Mucosa of gallbladder (tissue), 1 donor: ENCODE measurements around the gene RNF208. TPM values are rescaled to one million over a fixed set of nuclear protein-coding genes. Genes with fewer than 3 reads are reported as not detected.
A peak's percentile ranks its signal among the peaks of the same experiment; 100 is the strongest.

ENCODE experiments used
- DNase-seq: peaks from one replicate; pipeline ENCODE4 v3.0.0-alpha.2; 2020; ENCODE audit warnings: low spot score
- total RNA-seq: library from RNA; stranded (reverse); gene quantifications from one replicate; pipeline ENCODE4 v1.2.1, GENCODE V29; 2021
- donor health status: DM: no; HTN: no; CAD: no.

The RNF208 gene
- total RNA-seq, 1 donor from 2014 or later, result 16.8 TPM

DNA sequence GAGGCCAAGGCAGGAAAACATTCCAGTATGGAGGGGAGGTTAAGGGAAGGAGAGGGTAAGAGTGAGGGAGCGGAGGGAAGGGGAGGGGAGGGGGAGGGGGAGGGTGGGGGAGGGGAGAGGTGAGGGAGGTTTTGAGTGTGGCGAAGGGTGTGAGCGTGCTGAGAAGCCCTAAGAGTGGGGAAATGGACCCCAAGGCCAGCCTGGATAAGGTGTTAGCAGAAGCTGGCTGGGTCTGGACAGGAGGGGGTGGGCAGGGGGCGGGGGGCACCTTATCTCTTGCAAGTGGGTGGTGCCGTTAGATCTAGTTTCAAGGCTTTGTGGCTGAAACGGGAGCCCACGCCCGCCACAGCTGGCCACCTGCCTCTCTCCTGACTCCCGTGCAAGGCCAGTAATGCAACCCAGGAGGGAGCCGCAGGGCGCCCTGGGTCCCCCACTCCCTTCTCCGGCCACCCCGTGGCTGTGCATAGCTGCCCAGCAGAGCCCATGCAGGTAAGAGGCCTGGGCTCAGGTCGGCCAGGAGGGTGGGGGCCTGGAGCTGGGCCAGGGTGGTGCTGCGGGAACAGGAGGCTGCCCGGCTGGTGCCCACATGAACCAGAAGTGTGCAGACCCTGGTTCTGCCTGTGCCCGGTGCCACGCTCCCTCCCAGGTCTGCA, 5.9 kb upstream of the RNF208 start:
- no peak for DNase-seq

GRCh38 chr9:137227054-137227852, 5.2 kb upstream of the RNF208 start, which contains the start of gene RNF224:
Gene RNF224 (plus strand): TSS chr9:137227502. CDS start chr9:137228336, 834 bp downstream.
- peak; percentile 85 for DNase-seq

- DNase-seq, result no peak
These were observed 4.5 kb upstream of the RNF208 start for GRCh38 chr9:137226338-137227053.

GRCh38 chr9:137225699-137226331, 3.8 kb upstream of the RNF208 start:
- no peak for DNase-seq

- no peak for DNase-seq
These were observed 3.0 kb upstream of the RNF208 start, which contains the start of gene CYSRT1 for GRCh38 chr9:137224830-137225694. Gene CYSRT1 (plus strand): TSS chr9:137225174. CDS start chr9:137225622, 448 bp downstream.

- DNase-seq, result peak; percentile 99
These were observed 1.3 kb upstream of the RNF208 start for GRCh38 chr9:137223078-137223970.

DNA sequence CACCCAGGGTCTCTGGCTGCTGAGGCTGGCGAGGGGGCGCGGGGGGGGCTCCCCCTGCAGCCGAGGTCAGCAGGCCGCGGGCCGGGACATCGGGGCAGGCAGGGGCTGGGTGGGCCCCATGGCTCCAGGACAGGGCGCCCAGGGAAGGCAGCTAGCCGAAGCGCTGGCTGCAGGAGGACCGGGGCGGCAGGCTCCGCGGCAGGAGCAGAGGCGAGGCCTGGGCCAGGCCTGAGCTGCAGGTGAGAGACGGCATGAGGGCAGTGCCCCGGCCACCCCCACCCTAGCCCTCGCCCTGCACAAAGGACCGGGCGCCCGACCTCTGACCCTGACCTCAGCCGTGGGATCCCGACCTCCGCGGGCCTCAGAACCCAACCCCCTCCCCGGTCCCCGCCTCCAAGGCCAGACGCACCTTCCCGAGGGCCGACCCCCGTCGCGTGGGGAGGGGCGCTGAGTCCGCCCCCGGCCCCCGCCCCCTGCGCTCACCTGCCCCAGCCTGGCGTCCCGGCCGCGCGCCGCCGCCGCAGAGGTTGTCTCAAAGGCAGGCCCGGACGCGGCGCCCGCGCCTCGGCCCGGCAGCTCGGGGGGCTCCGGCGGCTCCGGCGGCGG, 431 bp downstream of the RNF208 start:
- no peak for DNase-seq

- DNase-seq, result no peak
These were observed 940 bp downstream of the RNF208 start for GRCh38 chr9:137221095-137221505.

GRCh38 chr9:137220317-137221094, 1.5 kb downstream of the RNF208 start:
- DNase-seq, result no peak

GRCh38 chr9:137219757-137220316, 2.2 kb downstream of the RNF208 start:
- no peak for DNase-seq

GRCh38 chr9:137218754-137219271, 3.2 kb downstream of the RNF208 start:
- DNase-seq, result peak; percentile 52

- no peak for DNase-seq
These were observed 3.8 kb downstream of the RNF208 start for GRCh38 chr9:137218212-137218753.

DNA sequence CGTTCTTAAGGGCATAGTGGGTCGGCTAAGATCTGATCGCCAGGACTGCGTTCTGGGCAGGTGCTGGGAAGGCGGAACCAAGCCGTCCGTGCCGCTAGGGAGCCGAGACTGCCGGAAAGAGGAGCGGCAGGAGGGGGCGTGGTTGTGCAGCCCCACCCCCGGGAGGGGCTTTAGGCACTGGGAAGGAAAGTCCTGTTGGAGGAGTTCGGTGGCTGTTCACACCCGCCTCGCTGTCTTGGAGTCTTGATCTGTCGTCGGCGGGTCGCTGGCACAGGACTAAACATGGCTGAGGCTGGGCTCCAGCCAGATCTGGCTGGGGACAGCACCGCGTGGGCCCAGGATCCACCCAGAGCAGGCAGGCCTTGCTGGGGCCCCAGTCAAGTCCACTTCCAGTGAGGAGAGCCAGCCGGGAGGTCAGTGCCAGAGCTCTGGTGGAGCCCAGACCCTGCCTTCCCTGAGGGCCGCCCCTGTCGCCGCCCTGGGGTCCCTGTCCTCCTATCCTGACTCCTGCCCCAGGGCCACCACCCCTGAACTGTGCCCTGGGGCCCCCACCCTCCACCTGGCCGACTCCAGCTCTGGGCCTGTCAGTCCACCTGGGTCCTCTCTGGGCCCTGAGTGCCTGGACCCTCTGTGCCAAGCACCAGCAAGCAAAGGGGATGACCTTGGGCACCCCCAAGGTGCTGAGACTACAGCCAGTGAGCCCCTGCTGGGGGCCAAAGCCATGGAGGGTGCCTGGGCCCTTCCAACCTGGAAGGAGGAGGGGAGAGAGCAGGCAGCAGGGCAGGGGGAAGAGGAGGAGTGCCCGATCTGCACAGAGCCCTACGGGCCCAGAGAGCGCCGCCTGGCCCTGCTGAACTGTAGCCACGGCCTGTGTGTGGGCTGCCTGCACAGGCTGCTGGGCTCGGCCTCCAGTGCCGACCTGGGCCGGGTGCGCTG, 4.5 kb downstream of the RNF208 start:
- peak; percentile 82 for DNase-seq

- DNase-seq, result no peak
These were observed 5.7 kb downstream of the RNF208 start for GRCh38 chr9:137216188-137216965.

DNA sequence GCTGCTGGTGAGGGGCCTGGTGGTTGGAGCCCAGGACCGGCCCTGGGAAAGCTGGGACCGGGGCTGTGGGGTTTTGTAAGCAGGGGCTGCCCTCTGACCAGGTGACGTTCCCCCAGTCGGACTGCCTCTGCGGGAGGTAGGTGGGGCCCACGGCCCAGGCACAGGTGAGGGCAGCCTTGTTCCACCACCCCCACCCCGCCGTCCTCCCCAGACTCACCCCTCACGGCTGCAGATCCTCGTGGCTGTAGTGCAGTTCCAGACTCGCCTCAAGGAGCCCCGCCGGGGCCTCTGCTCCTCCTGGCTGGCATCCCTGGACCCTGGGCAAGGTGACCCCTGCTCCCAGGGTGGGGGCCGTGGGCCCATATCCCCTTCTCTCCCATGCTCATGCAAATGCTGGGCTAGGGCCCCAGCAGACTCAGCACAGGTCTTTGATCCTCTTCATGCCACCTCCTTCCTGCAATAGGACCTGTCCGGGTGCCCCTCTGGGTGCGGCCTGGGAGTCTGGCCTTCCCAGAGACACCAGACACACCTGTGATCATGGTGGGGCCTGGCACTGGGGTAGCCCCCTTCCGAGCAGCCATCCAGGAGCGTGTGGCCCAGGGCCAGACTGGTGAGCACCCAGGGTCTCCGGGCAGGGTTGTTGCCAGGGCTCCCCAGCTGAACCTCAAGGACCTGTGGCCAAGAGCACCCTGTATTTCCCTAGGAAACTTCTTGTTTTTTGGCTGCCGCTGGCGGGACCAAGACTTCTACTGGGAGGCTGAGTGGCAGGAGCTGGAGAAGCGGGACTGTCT, 6.6 kb downstream of the RNF208 start:
- DNase-seq, result no peak
